Esophagus muscularis mucosa (tissue), 4 donors: ENCODE results near the gene VN1R5. TPM values are rescaled to one million over a fixed set of nuclear protein-coding genes. Genes with fewer than 3 reads are reported as not detected.

Experiments used
- DNase-seq: peaks from one replicate; pipeline ENCODE4 v3.0.0-alpha.2; 2017; ENCODE audit errors: extremely low spot score
- H3K27ac ChIP-seq, 4 donors: fragments of 200-600 bp; sonication (generic); replicated peaks in 1 of 4; 1 replicate in 3 of 4; 2 replicates in 1 of 4; pipeline ENCODE4 v1.5.1; 2016 to 2019; ENCODE audit warnings: mild to moderate bottlenecking in 1 of 4
- H3K27me3 ChIP-seq, 4 donors: fragments of 200-600 bp; sonication (generic); one replicate each; pipeline versions ENCODE4 v1.5.1 to v1.6.0; 2016 to 2019
- H3K36me3 ChIP-seq, 4 donors: fragments of 200-600 bp; sonication (generic); one replicate each; pipeline ENCODE4 v1.5.1; 2016 to 2019
- H3K4me1 ChIP-seq, 4 donors: fragments of 200-600 bp; sonication (generic); one replicate each; pipeline ENCODE4 v1.5.1; 2016 to 2019
- H3K4me3 ChIP-seq, 4 donors: fragments of 200-600 bp; sonication (generic); 1 replicate in 2 of 4; 2 replicates in 2 of 4; pipeline ENCODE4 v1.5.1; 2016 to 2019; ENCODE audit warnings: mild to moderate bottlenecking in 4 of 4, moderate library complexity in 1 of 4
- H3K9me3 ChIP-seq, 4 donors: fragments of 200-600 bp; sonication (generic); 1 replicate in 3 of 4; 2 replicates in 1 of 4; pipeline ENCODE4 v1.5.1; 2016 to 2019
- EP300 ChIP-seq: sonication (generic); formaldehyde crosslinking; IDR thresholded peaks from one replicate; pipeline ENCODE4 v1.6.1; 2017; ENCODE audit warnings: antibody characterized with exemption
- POLR2A ChIP-seq: fragments of 450-650 bp; IDR thresholded peaks from one replicate; pipeline ENCODE4 v1.6.1; 2017; ENCODE audit warnings: antibody characterized with exemption, moderate library complexity, mild to moderate bottlenecking, low read depth
- POLR2AphosphoS5 ChIP-seq, 2 donors: sonication (generic); formaldehyde crosslinking; IDR thresholded peaks; one replicate each; pipeline ENCODE4 v1.6.1; 2017; ENCODE audit warnings: antibody characterized with exemption in 2 of 2
- WGBS: methylation state at CpG from one replicate; pipeline ENCODE4 v1.1.5; 2018; 5-methylcytosine and 5-hydroxymethylcytosine counted together
- intact Hi-C: fragments of 100-400 bp; cut with DNase I; formaldehyde crosslinking; loops from one replicate; pipeline ENCODE4 v1.15.1; 2023
- total RNA-seq, 4 donors: library from RNA; depleted of rRNA; stranded (reverse); fragments of >200 nt; gene quantifications; one replicate each; pipeline versions ENCODE4 v1.1.0 to v1.2.1, GENCODE V29; 2016
- TF ChIP-seq, protein P1 (sequence below), 3 experiments: fragments of 200-600 bp in 2 of 3; fragments of 450-650 bp in 1 of 3; sonication (generic) in 2 of 3; IDR thresholded peaks; one replicate each; pipeline ENCODE4 v1.5.1; 2017 to 2019; ENCODE audit warnings: antibody characterized with exemption in 3 of 3, mild to moderate bottlenecking in 2 of 3, moderate library complexity in 1 of 3

Gene VN1R5
- total RNA-seq, 4 donors from 2014 or later = not detected

DNA sequence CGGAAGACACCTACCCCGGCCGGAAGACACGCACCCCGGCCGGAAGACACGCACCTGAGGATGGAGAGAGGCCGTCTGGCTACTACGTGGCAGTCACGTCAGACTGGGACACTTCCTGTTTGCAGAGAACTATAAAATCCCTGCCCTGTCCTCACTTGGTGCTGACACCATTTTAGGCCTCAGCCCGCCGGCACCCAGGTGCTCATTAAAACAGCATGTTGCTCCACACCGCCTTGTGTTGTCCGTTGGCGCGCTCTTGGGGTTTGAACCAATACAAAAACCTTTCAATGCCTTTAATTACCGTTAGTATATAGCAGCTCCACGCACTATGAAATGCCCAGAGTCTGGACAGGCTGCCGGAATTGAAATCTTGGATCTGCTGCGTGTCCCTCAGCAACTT is 34.7 kb downstream of the VN1R5 start:
- Histone ChIP-seq H3K27me3 (peaks cover 0 to 32% (median 0%) of the 10 kb centered on the region in 4 donors), H3K36me3 (no peaks in the 10 kb centered on the region), H3K4me3 (no peak overlapping the region), H3K9me3 (peaks cover 0 to 7% (median 0%) of the 10 kb centered on the region in 4 donors), H3K27ac (no peak overlapping the region), H3K4me1 (no peaks in the 10 kb centered on the region)
- intact Hi-C loops = no loop called here
- WGBS = 96% methylated on average over 12 of the region's 20 CpGs
- no peak for DNase-seq
- TF ChIP-seq POLR2A (no peak), EP300 (no peak), POLR2AphosphoS5 (IDR thresholded peaks at IDR 0.05) (no peak)
- TF ChIP-seq, protein P1, sequence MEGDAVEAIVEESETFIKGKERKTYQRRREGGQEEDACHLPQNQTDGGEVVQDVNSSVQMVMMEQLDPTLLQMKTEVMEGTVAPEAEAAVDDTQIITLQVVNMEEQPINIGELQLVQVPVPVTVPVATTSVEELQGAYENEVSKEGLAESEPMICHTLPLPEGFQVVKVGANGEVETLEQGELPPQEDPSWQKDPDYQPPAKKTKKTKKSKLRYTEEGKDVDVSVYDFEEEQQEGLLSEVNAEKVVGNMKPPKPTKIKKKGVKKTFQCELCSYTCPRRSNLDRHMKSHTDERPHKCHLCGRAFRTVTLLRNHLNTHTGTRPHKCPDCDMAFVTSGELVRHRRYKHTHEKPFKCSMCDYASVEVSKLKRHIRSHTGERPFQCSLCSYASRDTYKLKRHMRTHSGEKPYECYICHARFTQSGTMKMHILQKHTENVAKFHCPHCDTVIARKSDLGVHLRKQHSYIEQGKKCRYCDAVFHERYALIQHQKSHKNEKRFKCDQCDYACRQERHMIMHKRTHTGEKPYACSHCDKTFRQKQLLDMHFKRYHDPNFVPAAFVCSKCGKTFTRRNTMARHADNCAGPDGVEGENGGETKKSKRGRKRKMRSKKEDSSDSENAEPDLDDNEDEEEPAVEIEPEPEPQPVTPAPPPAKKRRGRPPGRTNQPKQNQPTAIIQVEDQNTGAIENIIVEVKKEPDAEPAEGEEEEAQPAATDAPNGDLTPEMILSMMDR (IDR thresholded peaks at IDR 0.05) = no peak

DNA sequence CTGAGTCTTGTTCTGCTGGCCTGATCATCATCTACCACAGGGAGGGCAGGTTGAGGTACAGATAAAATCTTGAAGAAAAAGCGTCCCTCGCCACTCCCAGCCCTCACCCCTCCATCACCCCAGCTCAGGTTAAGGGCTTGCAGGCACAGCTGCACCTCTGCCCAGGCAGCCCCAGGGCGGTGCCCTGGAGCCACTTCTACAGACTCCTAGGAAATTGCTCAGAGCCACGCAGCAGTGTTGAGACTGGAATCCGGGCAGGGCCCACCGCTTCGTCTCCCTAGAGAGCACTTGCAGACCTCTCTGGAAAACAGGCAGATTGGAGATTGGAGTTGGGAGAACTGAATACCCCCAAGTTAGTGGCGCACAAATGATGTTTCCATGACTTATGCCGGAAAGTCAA is 35.3 kb downstream of the VN1R5 start:
- no peak overlapping the region for H3K27ac ChIP-seq
- no peak overlapping the region for H3K4me3 ChIP-seq
- H3K9me3 ChIP-seq = peaks cover 0 to 7% (median 0%) of the 10 kb centered on the region in 4 donors
- no peak for DNase-seq
- no peaks in the 10 kb centered on the region for H3K36me3 ChIP-seq
- intact Hi-C loops = no loop called here
- WGBS = 89% methylated on average over 9 of the region's 9 CpGs
- TF ChIP-seq POLR2A (no peak), POLR2AphosphoS5 (IDR thresholded peaks at IDR 0.05) (no peak), EP300 (no peak)
- TF ChIP-seq, protein P1 (IDR thresholded peaks at IDR 0.05) = no peak
- H3K27me3 ChIP-seq = peaks cover 0 to 38% (median 0%) of the 10 kb centered on the region in 4 donors
- H3K4me1 ChIP-seq = no peaks in the 10 kb centered on the region

DNA sequence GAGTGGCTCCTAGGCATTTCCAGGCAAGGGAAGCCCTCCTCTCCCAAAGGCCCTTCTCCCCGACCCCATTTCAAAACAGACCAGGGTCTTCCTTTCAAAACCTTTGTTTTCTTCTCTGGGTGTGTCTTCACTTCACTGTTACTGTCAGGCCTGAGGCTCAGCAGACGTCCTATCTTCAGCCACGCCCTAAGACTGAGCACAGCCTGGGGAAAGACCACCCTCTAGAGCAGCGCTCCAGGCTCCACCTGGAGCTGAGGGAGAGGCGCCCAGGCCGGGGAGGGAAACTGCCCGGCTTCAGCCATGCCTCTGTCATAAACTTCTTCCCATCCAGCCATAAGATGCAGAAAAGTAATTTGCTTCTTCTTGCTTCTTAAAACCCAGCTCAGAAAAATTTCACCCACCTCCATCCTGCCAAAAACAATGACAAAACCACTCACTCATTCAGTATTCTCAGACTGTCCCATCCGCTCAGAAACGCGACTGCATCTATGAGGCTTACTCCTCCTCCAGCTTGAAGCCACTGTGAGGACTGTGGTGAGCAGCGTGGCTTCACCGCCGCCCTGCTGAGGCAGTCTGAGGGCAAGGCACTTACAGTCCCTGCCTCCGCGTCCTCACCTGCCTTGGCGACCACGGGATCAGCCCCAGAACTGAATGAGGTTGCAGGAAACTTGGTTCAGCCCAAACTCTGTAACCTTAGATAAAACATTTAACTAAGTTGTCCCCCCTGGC is 36.1 kb downstream of the VN1R5 start:
- Histone ChIP-seq H3K4me1 (no peaks in the 10 kb centered on the region), H3K9me3 (no peaks in the 10 kb centered on the region), H3K27ac (no peak overlapping the region), H3K4me3 (no peak overlapping the region), H3K27me3 (peaks cover 0 to 38% (median 0%) of the 10 kb centered on the region in 4 donors), H3K36me3 (no peaks in the 10 kb centered on the region)
- DNase-seq = no peak
- WGBS = 62% methylated on average over 17 of the region's 17 CpGs
- TF ChIP-seq, protein P1 (IDR thresholded peaks at IDR 0.05) = no peak
- TF ChIP-seq POLR2A (no peak), POLR2AphosphoS5 (IDR thresholded peaks at IDR 0.05) (no peak), EP300 (no peak)
- intact Hi-C loops = no loop called here

DNA sequence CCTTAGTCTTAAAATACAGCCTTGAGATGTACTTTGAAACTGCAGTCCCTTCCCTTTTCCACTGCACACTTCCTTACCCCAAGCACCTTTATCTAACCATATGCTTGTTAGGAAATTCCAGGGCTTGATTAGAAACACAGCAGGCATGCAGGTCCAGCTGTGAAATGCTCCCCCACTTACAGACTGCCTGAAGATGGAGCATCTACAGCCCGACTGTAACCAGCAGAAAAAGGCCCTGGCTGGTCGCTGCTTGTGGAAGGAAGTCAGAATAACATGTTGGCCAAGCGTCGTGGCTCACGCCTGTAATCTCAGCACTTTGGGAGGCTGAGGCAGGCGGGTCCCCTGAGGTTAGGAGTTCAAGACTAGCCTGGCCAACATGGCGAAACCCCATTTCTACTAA is 37.2 kb downstream of the VN1R5 start:
- TF ChIP-seq EP300 (no peak), POLR2AphosphoS5 (IDR thresholded peaks at IDR 0.05) (no peak), POLR2A (no peak)
- TF ChIP-seq, protein P1 (IDR thresholded peaks at IDR 0.05) = no peak
- DNase-seq = no peak
- Histone ChIP-seq H3K4me3 (no peak overlapping the region), H3K27ac (no peak overlapping the region), H3K36me3 (no peaks in the 10 kb centered on the region), H3K4me1 (no peaks in the 10 kb centered on the region), H3K9me3 (no peaks in the 10 kb centered on the region), H3K27me3 (peaks cover 0 to 38% (median 0%) of the 10 kb centered on the region in 4 donors)
- intact Hi-C loops = no loop called here
- WGBS = 65% methylated on average over 7 of the region's 7 CpGs

DNA sequence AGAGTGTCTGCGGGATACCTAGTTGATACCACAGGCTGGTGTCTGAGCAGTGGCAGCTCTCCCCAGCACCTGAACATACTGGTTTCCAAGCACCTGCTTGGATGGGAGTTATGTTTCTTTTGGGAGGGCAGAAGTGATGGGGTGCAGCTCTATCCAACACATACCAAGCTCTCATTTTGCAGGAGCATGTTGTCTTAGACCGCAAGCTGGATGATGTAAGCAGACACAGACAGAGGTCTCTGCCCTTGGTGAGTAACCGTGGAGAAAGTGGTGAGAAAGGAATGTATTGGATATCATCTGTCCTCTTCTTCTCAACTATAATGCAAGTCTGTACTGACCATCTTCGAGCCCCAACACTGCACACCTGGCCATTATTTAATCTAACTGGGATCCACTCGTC is 38.4 kb downstream of the VN1R5 start:
- Histone ChIP-seq H3K27ac (no peak overlapping the region), H3K4me3 (no peak overlapping the region), H3K9me3 (no peaks in the 10 kb centered on the region), H3K4me1 (no peaks in the 10 kb centered on the region), H3K36me3 (peaks cover 0 to 10% (median 6%) of the 10 kb centered on the region in 4 donors), H3K27me3 (peaks cover 0 to 38% (median 0%) of the 10 kb centered on the region in 4 donors)
- 76% methylated on average over 5 of the region's 5 CpGs for WGBS
- intact Hi-C loops = no loop called here
- DNase-seq = no peak
- TF ChIP-seq EP300 (no peak), POLR2A (no peak), POLR2AphosphoS5 (IDR thresholded peaks at IDR 0.05) (no peak)
- TF ChIP-seq, protein P1 (IDR thresholded peaks at IDR 0.05) = no peak
